ENCODE data around the gene PRSS22.

DNA sequence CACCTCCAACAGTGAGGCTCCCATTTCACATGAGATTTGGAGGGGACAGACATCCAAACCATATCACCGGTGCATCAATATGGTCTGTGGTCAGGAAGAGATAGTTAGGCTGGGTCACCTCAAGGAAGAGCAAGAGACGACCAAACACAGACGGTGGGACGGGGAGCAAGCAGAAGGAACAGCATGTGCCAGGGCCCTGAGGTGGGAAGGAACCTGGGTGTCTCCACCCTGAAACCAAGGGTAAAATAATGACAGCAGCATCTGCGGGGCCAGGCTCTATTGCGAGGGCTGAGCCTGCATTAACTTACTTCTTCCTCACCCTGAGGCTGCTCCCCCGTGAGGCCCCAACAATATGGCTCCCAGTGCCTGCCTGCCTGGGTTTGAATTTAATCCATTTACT, 49.8 kb downstream of the PRSS22 start:
- TF ChIP-seq, protein P1, sequence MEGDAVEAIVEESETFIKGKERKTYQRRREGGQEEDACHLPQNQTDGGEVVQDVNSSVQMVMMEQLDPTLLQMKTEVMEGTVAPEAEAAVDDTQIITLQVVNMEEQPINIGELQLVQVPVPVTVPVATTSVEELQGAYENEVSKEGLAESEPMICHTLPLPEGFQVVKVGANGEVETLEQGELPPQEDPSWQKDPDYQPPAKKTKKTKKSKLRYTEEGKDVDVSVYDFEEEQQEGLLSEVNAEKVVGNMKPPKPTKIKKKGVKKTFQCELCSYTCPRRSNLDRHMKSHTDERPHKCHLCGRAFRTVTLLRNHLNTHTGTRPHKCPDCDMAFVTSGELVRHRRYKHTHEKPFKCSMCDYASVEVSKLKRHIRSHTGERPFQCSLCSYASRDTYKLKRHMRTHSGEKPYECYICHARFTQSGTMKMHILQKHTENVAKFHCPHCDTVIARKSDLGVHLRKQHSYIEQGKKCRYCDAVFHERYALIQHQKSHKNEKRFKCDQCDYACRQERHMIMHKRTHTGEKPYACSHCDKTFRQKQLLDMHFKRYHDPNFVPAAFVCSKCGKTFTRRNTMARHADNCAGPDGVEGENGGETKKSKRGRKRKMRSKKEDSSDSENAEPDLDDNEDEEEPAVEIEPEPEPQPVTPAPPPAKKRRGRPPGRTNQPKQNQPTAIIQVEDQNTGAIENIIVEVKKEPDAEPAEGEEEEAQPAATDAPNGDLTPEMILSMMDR (IDR thresholded peaks at IDR 0.05), result no peak
- no peak for TF ChIP-seq POLR2A (IDR thresholded peaks at IDR 0.05)
- TF ChIP-seq EP300 (IDR thresholded peaks at IDR 0.05; ENCODE audit: low read depth), result no peak
- no peak for TF ChIP-seq POLR2AphosphoS5 (IDR thresholded peaks at IDR 0.05)
